ENCODE results near the gene UBE2E2. TPM values are rescaled to one million over a fixed set of nuclear protein-coding genes. Genes with fewer than 3 reads are reported as not detected.

The UBE2E2 gene
- polyA plus RNA-seq, 1 donor from 2014 or later: 19.8 TPM

GRCh38 chr3:23607184-23607847, 404.2 kb downstream of the UBE2E2 start:
- Histone ChIP-seq H3K4me2 (ENCODE audit: low read length) (no peak overlapping the region), H3K9me2 (ENCODE audit: insufficient read depth, low read length) (no peaks in the 10 kb centered on the region)
- TF ChIP-seq CTCF (IDR thresholded peaks at IDR 0.05; ENCODE audit: poor library complexity, severe bottlenecking): no peak

GRCh38 chr3:23608650-23609049, 405.5 kb downstream of the UBE2E2 start:
- Histone ChIP-seq H3K4me2 (ENCODE audit: low read length) (no peak overlapping the region), H3K9me3 (ENCODE audit: low read length) (no peaks in the 10 kb centered on the region), H3K9ac (ENCODE audit: low read length) (no peak overlapping the region), H4K20me1 (ENCODE audit: insufficient read depth) (no peaks in the 10 kb centered on the region), H3F3A (ENCODE audit: insufficient read depth, low read length, poor library complexity, severe bottlenecking) (no peaks in the 10 kb centered on the region), H3K4me3 (ENCODE audit: low read length) (no peak overlapping the region), H3K9me2 (ENCODE audit: insufficient read depth, low read length) (no peaks in the 10 kb centered on the region), H3K27ac (ENCODE audit: low read length) (no peak overlapping the region), H3K27me3 (ENCODE audit: insufficient read depth, low read depth, low read length) (no peaks in the 10 kb centered on the region), H2AFZ (ENCODE audit: low read depth, low read length) (no peak overlapping the region), H3K36me3 (ENCODE audit: insufficient read depth, low read length) (no peaks in the 10 kb centered on the region), H3K79me2 (replicated peaks; ENCODE audit: insufficient read depth, low read length) (no peaks in the 10 kb centered on the region)
- TF ChIP-seq EP300 (conservative IDR thresholded peaks at IDR 0.05; ENCODE audit: poor library complexity, severe bottlenecking) (no peak), CTCF (IDR thresholded peaks at IDR 0.05; ENCODE audit: poor library complexity, severe bottlenecking) (no peak), RAD21 (conservative IDR thresholded peaks at IDR 0.05) (no peak), POLR2AphosphoS5 (IDR thresholded peaks at IDR 0.05) (no peak), EZH2 (IDR thresholded peaks at IDR 0.05; ENCODE audit: borderline replicate concordance, insufficient read depth, low read length, poor library complexity, severe bottlenecking) (no peak), MXI1 (conservative IDR thresholded peaks at IDR 0.05; ENCODE audit: poor library complexity, severe bottlenecking) (no peak), REST (IDR thresholded peaks at IDR 0.05; ENCODE audit: borderline replicate concordance) (no peak), SMC3 (conservative IDR thresholded peaks at IDR 0.05; ENCODE audit: poor library complexity) (no peak), TAF1 (IDR thresholded peaks at IDR 0.05; ENCODE audit: low read depth) (no peak)

More at GRCh38 chr3:23607184-23607847, 404.2 kb downstream of the UBE2E2 start:
- Histone ChIP-seq H3K4me3 (ENCODE audit: low read length) (no peak overlapping the region), H4K20me1 (ENCODE audit: insufficient read depth) (no peaks in the 10 kb centered on the region), H3F3A (ENCODE audit: insufficient read depth, low read length, poor library complexity, severe bottlenecking) (no peaks in the 10 kb centered on the region), H3K9ac (ENCODE audit: low read length) (no peak overlapping the region), H3K27ac (ENCODE audit: low read length) (no peak overlapping the region), H3K36me3 (ENCODE audit: insufficient read depth, low read length) (no peaks in the 10 kb centered on the region), H3K27me3 (ENCODE audit: insufficient read depth, low read depth, low read length) (no peaks in the 10 kb centered on the region), H2AFZ (ENCODE audit: low read depth, low read length) (no peak overlapping the region), H3K79me2 (replicated peaks; ENCODE audit: insufficient read depth, low read length) (no peaks in the 10 kb centered on the region), H3K9me3 (ENCODE audit: low read length) (no peaks in the 10 kb centered on the region)
